ENCODE measurements around the gene SYNJ1. TPM values are rescaled to one million over a fixed set of nuclear protein-coding genes. Genes with fewer than 3 reads are reported as not detected.
"Not testable (repeated sequence)": the region's sequence is repeated elsewhere in the genome, so short reads cannot be mapped to it uniquely, and the experiment has no call there.

The SYNJ1 gene
- total RNA-seq, 1 experiment from 2014 or later: 4.2 TPM

GRCh38 chr21:32612075-32612998, 115.5 kb downstream of the SYNJ1 start, which contains the start of gene CFAP298 (continued):
- TF ChIP-seq, protein P1, sequence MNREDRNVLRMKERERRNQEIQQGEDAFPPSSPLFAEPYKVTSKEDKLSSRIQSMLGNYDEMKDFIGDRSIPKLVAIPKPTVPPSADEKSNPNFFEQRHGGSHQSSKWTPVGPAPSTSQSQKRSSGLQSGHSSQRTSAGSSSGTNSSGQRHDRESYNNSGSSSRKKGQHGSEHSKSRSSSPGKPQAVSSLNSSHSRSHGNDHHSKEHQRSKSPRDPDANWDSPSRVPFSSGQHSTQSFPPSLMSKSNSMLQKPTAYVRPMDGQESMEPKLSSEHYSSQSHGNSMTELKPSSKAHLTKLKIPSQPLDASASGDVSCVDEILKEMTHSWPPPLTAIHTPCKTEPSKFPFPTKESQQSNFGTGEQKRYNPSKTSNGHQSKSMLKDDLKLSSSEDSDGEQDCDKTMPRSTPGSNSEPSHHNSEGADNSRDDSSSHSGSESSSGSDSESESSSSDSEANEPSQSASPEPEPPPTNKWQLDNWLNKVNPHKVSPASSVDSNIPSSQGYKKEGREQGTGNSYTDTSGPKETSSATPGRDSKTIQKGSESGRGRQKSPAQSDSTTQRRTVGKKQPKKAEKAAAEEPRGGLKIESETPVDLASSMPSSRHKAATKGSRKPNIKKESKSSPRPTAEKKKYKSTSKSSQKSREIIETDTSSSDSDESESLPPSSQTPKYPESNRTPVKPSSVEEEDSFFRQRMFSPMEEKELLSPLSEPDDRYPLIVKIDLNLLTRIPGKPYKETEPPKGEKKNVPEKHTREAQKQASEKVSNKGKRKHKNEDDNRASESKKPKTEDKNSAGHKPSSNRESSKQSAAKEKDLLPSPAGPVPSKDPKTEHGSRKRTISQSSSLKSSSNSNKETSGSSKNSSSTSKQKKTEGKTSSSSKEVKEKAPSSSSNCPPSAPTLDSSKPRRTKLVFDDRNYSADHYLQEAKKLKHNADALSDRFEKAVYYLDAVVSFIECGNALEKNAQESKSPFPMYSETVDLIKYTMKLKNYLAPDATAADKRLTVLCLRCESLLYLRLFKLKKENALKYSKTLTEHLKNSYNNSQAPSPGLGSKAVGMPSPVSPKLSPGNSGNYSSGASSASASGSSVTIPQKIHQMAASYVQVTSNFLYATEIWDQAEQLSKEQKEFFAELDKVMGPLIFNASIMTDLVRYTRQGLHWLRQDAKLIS (CRISPR knock-in tag; IDR thresholded peaks at IDR 0.05; ENCODE audit: borderline replicate concordance): 0 out of 2 replicates have a peak, but pooled peaks have one; percentile 46

DNA sequence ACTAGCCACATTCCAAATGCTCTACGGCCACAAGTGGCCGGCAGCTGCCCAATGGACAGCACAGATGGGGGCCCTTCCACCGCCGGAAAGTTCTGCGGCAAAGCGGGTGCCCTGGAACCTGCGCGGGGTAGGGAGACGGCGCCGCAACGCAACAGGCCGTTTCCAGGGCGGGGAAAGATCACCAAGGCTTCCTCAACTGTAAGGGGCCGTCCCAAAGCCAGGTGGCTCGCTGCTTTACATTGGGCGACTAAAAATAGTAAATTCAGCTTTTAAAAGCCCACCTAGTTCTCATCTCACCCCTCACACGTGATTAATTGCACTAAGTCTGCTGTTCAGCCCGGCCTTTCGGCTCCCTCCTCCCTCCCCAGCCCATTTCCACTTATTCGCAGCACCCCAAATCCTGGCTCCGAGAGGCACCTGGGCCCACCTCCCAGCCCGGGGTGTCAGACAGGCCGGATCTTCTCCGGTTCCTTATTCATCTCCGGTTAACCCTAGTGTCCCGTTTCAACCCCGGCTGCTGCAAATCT, 116.3 kb downstream of the SYNJ1 start:
- Mint-ChIP-seq H3K4me1 (peaks cover 19% of the 10 kb centered on the region), H3K4me3 (peak overlapping the region; percentile 95)
- POLR2A ChIA-PET: interaction anchor here (1.1 to 1.9 kb wide), 2 partner anchors 11 to 117 kb away, joined by 7 to 13 read pairs; partner anchors contain the start of gene SYNJ1

GRCh38 chr21:32610940-32611339, 116.9 kb downstream of the SYNJ1 start:
- CTCF ChIA-PET: interaction anchor here (2.7 to 5.7 kb wide), 2 partner anchors 10 to 208 kb away, joined by 11 to 31 read pairs; no protein-coding TSS in a partner anchor
- Mint-ChIP-seq H3K36me3 (peaks cover 31% of the 10 kb centered on the region), H3K4me1 (peaks cover 25% of the 10 kb centered on the region), H3K4me3 (peak overlapping the region; percentile 64)
- ATAC-seq; POLR2A ChIA-PET; DNase-seq (ENCODE audit: low spot score); H3K27me3 Mint-ChIP-seq (ENCODE audit: low read depth); H3K9me3 Mint-ChIP-seq; H3K27ac Mint-ChIP-seq: not testable (repeated sequence)

More for the DNA sequence above, 116.3 kb downstream of the SYNJ1 start:
- DNase-seq (ENCODE audit: low spot score): no peak
- ATAC-seq: peak; percentile 13
- CTCF ChIA-PET: interaction anchor here (1.2 to 5.7 kb wide), 6 partner anchors 10 to 305 kb away, joined by 4 to 31 read pairs (median 6); partner anchors contain the start of gene SYNJ1
- H3K27me3 Mint-ChIP-seq (ENCODE audit: low read depth): peaks cover 2% of the 10 kb centered on the region; the same call in 1 of the 2 replicates
- peak overlapping the region; percentile 93 for H3K27ac Mint-ChIP-seq
- H3K9me3 Mint-ChIP-seq: no peaks in the 10 kb centered on the region
- H3K36me3 Mint-ChIP-seq: peaks cover 25% of the 10 kb centered on the region
- TF ChIP-seq, protein P2, sequence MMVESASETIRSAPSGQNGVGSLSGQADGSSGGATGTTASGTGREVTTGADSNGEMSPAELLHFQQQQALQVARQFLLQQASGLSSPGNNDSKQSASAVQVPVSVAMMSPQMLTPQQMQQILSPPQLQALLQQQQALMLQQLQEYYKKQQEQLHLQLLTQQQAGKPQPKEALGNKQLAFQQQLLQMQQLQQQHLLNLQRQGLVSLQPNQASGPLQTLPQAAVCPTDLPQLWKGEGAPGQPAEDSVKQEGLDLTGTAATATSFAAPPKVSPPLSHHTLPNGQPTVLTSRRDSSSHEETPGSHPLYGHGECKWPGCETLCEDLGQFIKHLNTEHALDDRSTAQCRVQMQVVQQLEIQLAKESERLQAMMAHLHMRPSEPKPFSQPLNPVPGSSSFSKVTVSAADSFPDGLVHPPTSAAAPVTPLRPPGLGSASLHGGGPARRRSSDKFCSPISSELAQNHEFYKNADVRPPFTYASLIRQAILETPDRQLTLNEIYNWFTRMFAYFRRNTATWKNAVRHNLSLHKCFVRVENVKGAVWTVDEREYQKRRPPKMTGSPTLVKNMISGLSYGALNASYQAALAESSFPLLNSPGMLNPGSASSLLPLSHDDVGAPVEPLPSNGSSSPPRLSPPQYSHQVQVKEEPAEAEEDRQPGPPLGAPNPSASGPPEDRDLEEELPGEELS (CRISPR knock-in tag; IDR thresholded peaks at IDR 0.05): no peak
- no peak for TF ChIP-seq ZNF232 (CRISPR knock-in tag; IDR thresholded peaks at IDR 0.05)
- no peak for TF ChIP-seq ZSCAN18 (CRISPR knock-in tag; IDR thresholded peaks at IDR 0.05)
- TF ChIP-seq ETV6 (CRISPR knock-in tag; IDR thresholded peaks at IDR 0.05): no peak
- TF ChIP-seq, protein P3, sequence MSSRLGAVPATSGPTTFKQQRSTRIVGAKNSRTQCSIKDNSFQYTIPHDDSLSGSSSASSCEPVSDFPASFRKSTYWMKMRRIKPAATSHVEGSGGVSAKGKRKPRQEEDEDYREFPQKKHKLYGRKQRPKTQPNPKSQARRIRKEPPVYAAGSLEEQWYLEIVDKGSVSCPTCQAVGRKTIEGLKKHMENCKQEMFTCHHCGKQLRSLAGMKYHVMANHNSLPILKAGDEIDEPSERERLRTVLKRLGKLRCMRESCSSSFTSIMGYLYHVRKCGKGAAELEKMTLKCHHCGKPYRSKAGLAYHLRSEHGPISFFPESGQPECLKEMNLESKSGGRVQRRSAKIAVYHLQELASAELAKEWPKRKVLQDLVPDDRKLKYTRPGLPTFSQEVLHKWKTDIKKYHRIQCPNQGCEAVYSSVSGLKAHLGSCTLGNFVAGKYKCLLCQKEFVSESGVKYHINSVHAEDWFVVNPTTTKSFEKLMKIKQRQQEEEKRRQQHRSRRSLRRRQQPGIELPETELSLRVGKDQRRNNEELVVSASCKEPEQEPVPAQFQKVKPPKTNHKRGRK (CRISPR knock-in tag; IDR thresholded peaks at IDR 0.05; ENCODE audit: borderline replicate concordance): no peak
- no peak for TF ChIP-seq ATF1 (CRISPR knock-in tag; IDR thresholded peaks at IDR 0.05)
